GM06990 (cell line): ENCODE measurements around the gene PPP1R14D.

Experiments used
- DNase-seq: peaks from one replicate; pipeline ENCODE4 v3.0.0-alpha.2; 2011; ENCODE audit not compliant: insufficient read length; ENCODE audit errors: extremely low read depth
- H3K27me3 ChIP-seq: replicated peaks from 2 replicates; pipeline ENCODE4 v1.6.0; 2011; ENCODE audit warnings: low read length; ENCODE audit not compliant: control insufficient read depth, insufficient read depth
- H3K36me3 ChIP-seq: 2 replicates; pipeline ENCODE4 v1.5.1; 2011; ENCODE audit warnings: low read length; ENCODE audit not compliant: control insufficient read depth, insufficient read depth
- H3K4me3 ChIP-seq: replicated peaks from 2 replicates; pipeline ENCODE4 v1.5.1; 2011; ENCODE audit warnings: low read depth, mild to moderate bottlenecking, control low read depth, low read length
- CTCF ChIP-seq: IDR thresholded peaks from 2 replicates; pipeline ENCODE4 v1.5.1; 2011; ENCODE audit warnings: low read length, control low read depth, mild to moderate bottlenecking, inconsistent platforms; ENCODE audit not compliant: insufficient read depth, poor library complexity, severe bottlenecking

The PPP1R14D gene

DNA sequence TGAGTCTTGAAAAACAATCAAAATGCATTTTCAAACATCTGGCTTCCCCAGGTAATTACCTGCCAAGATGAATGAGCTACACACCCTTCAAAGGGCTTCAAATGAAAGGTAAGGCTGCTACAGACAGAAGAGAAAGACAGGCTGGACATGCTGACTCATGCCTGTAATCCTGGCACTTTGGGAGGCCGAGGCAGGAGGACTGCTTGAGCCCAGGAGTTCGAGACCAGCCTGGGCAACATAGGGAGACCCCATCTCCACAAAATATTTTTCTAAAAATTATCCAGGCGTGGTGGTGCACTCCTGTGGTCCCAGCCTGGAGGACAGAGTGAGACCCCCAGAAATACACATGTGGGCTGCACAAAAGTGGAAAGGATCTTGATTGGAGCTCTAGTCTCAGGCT is 36.1 kb downstream of the PPP1R14D start:
- DNase-seq = no peak
- TF ChIP-seq CTCF = no peak
- H3K4me3 ChIP-seq = no peak overlapping the region
- peaks cover 1% of the 10 kb centered on the region; the same call in 1 of the 2 replicates for H3K36me3 ChIP-seq
- no peaks in the 10 kb centered on the region for H3K27me3 ChIP-seq

DNA sequence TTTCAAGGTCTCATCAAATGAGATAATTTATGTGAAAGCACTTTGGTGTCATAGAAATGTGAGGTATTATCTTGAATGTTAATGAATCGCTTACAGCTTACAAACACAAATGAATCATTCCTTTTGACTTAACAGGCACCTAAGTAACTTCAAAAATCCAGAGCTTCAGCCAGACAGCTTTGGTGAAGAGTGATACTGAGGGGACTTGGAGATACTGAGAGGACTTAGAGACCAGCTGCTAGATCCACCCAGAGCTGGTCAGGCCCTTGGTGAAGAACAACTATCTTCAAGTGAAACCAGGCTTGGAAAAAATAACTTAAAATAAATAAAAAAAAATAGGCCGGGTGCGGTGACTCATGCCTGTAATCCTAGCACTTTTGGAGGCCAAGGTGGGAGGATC is 37.8 kb downstream of the PPP1R14D start:
- no peak overlapping the region for H3K4me3 ChIP-seq
- TF ChIP-seq CTCF = no peak
- H3K27me3 ChIP-seq = no peaks in the 10 kb centered on the region
- no peak for DNase-seq
- peaks cover 1% of the 10 kb centered on the region; the same call in 1 of the 2 replicates for H3K36me3 ChIP-seq

GRCh38 chr15:40789999-40790398 is 38.5 kb downstream of the PPP1R14D start:
- H3K4me3 ChIP-seq = no peak overlapping the region
- H3K36me3 ChIP-seq = peaks cover 1% of the 10 kb centered on the region; the same call in 1 of the 2 replicates
- DNase-seq = no peak
- TF ChIP-seq CTCF = no peak
- no peaks in the 10 kb centered on the region for H3K27me3 ChIP-seq

- no peaks in the 10 kb centered on the region for H3K27me3 ChIP-seq
- no peak for DNase-seq
- H3K4me3 ChIP-seq = no peak overlapping the region
- no peak for TF ChIP-seq CTCF
- H3K36me3 ChIP-seq = peaks cover 1% of the 10 kb centered on the region; the same call in 1 of the 2 replicates
These were observed 39.4 kb downstream of the PPP1R14D start for GRCh38 chr15:40789119-40789518.

DNA sequence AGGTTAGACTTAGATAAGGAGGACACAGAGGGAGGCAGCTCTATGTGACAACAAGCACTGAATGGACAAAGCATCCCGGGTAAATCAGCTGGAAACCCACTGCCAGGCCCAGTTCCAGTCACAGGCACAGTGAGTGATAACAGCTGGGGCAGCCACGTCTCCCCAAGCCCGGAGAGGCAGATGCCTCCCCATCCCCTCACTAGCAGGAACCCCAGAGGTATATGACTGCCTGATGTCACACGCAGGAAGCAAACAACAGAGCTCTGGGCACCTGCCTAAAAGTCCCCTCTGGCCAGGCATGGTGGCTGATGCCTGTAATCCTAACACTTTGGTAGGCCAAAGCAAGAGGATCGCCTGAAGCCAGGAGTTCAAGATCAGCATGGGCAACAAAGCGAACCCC is 40.5 kb downstream of the PPP1R14D start:
- Histone ChIP-seq H3K4me3 (no peak overlapping the region), H3K27me3 (no peaks in the 10 kb centered on the region), H3K36me3 (peaks cover 1% of the 10 kb centered on the region; the same call in 1 of the 2 replicates)
- no peak for TF ChIP-seq CTCF
- DNase-seq = no peak

GRCh38 chr15:40787344-40787841 is 41.1 kb downstream of the PPP1R14D start:
- no peak overlapping the region for H3K4me3 ChIP-seq
- TF ChIP-seq CTCF = no peak
- H3K36me3 ChIP-seq = peaks cover 1% of the 10 kb centered on the region; the same call in 1 of the 2 replicates
- no peaks in the 10 kb centered on the region for H3K27me3 ChIP-seq
- DNase-seq = no peak
